ENCODE results near the gene DUSP5.
A peak's percentile ranks its signal among the peaks of the same experiment; 100 is the strongest.

Gene DUSP5

DNA sequence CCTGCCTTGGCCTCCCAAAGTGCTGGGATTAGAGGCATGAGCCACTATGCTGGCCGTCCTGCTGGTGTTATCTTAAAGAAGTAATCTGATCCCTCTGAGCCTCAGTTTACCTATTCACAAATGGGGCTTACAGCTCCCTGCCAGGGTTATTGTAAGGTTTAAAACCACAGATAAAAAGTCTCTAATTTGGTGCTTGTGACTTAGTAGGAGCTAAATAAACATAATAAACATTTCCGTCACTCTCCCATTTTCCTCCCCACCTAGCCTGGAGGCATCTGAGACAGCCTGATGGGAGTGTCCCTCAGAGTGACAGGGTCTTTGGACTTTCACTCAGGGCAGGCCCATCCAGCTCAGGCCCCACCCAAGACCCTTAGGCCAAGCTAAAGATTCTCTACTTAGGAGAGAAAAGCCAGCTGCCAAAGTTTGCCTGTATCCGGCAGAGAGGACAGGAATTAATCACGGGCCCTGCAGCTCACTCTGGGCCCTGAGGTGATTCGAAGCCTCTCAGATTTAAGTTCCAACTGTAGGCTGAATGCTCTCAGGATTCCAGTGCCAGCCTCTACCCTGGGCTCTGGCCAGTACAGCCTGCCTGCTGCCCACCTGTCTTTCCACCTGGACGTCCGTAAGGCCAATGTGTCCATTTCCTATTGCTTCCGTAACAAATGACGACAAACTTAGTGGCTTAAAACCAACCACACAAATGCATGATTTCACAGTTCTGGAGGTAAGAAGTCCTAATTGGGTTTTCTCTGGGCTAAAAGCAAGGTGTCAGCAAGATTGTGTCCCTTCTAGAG is 21.8 kb upstream of the DUSP5 start:
- DNase-seq (ENCODE audit: low read depth, low spot score), result no peak

DNA sequence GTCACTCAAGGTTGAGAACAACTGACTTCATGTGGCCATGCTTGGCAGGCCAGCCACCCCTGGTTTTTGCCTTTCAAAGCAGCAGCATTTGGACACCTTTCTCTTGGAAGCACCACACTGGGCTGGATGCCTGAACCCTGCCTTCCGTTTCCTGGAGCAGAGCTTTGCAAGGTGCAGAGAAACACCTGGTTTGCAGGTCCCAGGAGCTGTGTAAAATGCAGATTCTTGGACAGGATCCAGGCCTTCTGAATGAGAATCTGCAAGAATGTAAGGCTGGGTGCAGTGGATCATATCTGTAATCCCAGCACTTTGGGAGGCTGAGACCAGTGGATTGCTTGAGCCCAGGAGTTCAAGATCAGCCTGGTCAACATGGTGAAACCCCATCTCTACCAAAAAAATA is 18.0 kb upstream of the DUSP5 start:
- DNase-seq (ENCODE audit: low read depth, low spot score), result no peak
- no peak overlapping the region for H3K27ac ChIP-seq

More for the DNA sequence above, 21.8 kb upstream of the DUSP5 start:
- no peak overlapping the region for H3K27ac ChIP-seq

DNA sequence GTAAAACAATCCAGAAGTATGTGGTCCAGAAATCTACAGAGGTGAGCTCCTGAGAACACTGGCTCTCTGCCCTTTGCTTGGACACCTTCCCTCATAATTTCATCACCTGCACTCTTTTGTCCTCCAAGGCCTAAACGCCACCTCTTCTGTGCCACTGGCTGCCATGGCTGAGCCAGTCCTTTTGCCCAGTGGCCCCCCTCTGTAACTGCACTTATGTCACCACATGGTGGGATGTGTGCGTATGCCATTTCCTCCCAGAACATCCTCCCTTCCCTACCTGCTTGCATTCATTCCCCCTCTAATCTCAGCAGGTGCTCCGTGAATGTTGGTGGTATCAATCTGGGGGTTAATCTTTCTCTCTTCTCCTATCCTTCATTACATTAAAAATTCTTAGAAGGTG is 17.3 kb upstream of the DUSP5 start:
- no peak overlapping the region for H3K27ac ChIP-seq
- no peak for DNase-seq (ENCODE audit: low read depth, low spot score)

DNA sequence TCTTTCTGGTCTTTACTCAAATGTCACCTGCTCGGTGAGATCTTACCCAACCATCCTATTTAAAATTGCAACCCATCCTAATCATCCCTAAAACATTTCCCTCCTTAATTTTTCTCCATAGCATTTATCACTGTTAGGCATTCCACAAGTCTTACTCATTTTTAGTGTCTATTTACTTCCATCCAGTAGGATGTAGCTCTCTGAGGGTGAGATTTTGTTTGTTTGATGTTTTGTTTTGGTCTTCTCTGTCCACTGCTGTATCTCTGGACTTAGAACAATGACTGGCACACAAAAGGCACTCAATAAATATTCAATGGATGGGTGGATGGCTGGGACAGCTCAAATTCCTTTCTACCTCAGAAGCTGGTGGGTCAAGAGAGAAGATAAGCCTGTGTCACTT is 15.8 kb upstream of the DUSP5 start:
- DNase-seq (ENCODE audit: low read depth, low spot score), result no peak
- H3K27ac ChIP-seq, result no peak overlapping the region

DNA sequence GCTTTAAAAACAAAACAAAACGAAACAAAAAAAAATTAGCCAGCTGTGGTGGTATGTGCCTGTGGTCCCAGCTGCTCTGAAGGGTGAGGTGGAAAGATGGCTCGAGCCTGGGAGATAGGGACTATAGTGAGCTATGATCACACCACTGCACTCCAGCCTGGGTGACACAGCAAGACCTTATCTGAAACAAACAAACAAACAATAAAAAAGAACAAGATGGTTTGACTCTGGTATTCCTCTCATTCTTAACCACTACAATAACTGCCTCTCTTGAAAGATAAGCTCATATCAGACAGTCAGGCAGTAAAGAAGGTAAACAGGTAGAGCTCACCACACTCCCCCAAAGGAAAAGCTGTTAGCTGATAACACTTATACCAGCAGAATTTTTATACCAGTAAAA is 14.1 kb upstream of the DUSP5 start:
- no peak overlapping the region for H3K27ac ChIP-seq
- no peak for DNase-seq (ENCODE audit: low read depth, low spot score)

DNA sequence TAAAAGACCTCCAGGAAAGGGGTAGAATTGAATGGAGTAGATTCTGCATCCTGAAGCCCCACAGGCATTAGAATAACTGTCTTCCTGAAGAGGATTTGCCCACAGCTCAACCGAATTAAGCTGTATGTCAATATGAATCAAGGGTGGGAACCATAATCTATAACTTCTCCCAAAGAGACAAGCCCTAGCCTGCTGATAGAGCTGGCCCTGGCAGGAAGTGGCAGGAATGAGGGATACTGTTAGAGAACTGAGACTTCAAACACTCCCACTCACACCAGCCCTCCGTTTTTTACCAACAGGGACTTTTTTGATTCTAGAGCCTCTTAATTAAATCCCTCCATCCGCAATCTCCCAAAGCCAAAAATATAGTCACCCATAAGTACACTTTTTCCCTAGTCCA is 12.2 kb upstream of the DUSP5 start:
- H3K27ac ChIP-seq, result peak overlapping the region; percentile 7
- no peak for DNase-seq (ENCODE audit: low read depth, low spot score)

DNA sequence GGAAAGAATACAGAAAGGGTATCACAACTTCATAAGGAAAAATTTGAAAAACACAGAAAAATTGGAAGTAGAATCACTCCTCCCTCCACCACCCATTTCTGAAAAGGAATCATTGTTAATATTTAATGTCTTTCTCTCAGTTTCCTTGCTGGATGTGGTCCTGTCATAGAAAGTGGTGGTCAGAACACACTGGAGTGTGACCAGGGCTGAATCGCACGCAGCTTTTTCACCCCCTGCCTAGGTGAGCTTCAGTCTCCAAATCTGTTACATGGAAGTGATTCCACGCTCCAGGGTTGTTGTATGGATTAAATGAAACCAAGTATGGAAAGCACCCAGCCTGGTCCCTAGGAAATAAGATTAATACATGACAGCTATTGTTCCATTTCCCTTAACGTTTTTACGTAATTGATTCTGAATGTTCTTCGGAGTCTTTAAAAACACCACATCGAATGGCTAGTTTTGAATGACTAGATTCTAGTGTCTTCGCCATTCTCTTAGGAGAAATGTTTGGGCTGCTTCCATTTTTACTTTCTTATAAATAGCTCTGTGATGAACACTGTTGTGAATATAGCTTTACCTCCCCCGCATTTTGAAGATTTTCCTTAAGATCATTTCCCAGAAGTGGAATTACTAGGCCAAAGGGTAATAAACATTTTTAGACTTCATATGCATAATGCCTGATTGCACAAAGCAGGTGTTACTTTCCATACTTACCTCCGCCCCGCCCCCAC is 10.9 kb upstream of the DUSP5 start:
- no peak for DNase-seq (ENCODE audit: low read depth, low spot score)
- H3K27ac ChIP-seq, result peak overlapping the region; percentile 53

DNA sequence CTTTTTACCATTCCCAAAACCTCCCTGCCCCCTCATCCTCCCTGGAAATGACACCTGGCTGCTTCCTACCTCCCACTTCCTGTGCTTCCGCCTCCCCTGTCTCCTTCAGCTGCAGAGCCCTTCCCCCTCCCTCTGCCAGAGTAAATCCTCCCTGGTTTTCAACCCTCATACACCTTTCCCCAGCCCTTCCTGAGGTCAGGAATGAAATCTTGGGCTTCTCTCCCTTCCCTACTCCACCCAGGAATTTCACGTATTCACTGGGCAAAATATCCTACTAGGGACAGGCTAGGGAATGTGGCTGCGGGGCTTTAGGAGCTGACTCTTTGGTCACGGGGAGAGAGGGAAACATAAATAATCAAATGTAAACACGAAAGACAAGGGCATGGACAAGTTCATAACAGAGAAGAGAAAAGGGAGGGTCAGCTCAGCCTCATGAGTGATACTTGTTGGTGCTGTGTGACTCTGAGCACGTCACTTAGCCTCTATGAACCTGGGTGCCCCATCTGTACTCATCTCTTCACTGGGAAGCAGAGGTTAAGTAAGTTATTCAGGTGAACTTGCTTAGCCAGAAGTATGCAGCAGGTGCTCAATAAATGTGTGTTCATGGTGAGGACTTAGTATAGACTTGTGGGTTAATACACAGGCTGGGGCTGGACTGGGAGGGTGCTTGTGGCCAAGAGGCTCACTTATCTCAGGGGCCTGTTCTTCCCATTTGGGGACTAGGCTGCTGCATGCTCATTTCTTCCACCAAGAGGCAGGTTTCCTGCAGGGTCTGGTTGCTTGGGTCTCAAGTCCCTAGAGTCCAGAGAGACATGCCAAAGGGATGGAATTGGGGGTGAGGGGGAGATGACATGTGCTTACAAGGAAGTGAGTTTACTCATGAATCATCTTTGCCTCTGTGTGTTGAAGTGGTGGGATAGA is 10.0 kb upstream of the DUSP5 start:
- peak overlapping the region; percentile 53 for H3K27ac ChIP-seq
- no peak for DNase-seq (ENCODE audit: low read depth, low spot score)

DNA sequence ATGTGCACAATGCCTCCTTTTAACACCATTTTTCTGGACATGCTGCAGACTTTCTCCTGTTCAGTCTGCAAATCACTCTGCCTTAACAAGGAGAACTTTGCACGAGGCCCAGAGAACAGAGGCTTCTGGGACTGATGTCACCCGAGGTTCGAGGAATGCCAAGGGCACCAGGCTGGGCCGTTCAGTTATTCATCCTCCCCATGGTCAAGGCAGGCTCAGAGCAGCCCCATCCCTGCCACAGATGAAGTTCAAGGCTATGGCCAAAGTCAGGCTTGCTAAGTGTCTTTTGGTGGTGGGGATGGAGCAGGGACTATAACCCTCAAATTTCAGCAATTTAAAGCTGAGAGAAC is 9.4 kb upstream of the DUSP5 start:
- no peak for DNase-seq (ENCODE audit: low read depth, low spot score)
- H3K27ac ChIP-seq, result peak overlapping the region; percentile 53

DNA sequence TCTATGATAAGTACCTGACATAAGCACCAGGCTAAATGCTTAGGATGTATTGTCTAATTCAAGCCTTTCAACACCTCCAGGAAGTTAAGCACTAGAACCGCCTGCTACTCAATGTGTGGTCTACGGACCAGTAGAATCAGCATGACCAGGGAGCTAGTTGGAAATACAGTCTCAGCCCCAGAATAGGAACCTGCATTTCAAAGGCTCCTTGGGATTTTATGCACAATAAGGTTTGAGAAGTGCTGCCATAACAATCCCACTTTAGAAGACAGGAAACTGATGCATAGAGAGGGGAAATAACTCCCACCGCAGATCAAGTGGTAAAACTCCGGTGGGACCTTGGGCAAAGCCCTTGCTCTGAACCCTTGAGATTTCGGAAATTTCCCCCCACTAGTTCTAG is 8.8 kb upstream of the DUSP5 start:
- H3K27ac ChIP-seq, result peak overlapping the region; percentile 53
- no peak for DNase-seq (ENCODE audit: low read depth, low spot score)

DNA sequence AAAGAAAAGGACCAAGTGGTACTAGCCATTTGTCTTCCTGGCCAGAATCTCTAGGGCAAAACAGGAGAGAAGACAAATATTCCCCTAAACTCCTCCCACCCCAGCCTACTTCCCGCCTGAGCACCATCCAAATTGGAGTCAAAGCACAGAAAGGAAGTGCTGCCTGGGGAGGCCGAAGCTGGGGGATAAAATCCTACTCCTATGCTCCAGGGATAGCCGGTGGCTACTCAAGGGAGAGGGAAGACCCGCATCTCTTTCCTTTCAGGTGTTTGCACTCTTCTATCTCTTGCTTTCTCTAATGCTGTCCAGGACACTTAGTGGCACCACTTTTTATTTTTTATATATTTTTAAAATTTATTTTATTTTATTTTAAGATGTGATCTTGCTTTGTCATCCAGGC is 7.1 kb upstream of the DUSP5 start:
- H3K27ac ChIP-seq, result peak overlapping the region; percentile 96
- no peak for DNase-seq (ENCODE audit: low read depth, low spot score)

DNA sequence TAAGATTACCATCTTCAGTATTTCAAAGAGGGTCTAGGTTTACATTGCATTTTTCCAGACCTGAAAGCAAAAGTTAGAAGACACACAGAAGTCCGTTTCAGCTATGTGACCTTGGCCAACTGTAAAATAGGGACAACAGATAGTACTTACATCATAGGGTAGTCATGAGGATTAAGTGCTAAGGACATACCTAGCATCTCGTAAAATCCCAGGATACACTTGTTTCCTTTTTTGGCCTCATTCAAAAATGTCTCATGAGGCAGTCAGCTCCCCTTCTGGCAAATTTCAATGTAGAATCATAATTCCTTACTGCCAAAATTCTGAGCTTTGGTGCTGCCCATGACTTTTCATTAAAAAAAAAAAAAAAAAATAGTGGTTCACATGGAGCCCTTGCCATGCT is 6.4 kb upstream of the DUSP5 start:
- peak overlapping the region; percentile 96 for H3K27ac ChIP-seq
- DNase-seq (ENCODE audit: low read depth, low spot score), result no peak

DNA sequence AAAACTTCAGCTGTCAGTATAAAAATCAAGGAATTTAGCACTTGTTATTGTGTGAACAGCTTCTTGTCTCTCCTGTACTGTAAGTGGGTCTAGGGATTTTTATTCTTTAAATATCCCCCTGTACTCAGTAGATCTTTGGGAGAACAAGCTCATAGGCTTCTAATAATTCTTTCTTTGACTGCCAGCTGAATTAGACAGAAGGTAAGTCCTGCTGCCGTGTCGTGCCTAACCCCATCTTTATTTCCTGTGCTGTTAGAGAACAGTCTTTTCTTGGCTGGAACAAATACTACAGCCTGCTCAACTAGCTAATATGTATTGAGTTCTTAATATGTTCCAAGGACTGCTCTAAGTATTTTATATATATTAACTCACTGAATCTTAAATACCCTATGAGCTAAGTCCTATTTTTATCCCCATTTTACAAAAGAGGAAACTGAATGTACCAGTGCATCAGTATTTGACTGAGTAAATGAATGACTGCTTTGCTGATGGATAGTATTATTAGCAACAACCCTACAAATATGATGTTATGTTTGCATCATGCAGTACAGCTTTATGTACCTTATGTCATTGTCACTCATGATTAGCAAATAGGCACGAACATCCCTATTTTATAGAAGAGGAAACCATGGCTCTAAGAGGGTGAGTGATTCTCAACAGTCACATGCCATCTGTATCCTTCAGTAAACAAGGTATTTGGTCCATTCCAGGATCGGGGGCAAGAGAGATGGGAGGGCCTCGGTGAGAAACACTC is 5.5 kb upstream of the DUSP5 start:
- DNase-seq (ENCODE audit: low read depth, low spot score), result no peak
- H3K27ac ChIP-seq, result peak overlapping the region; percentile 96

DNA sequence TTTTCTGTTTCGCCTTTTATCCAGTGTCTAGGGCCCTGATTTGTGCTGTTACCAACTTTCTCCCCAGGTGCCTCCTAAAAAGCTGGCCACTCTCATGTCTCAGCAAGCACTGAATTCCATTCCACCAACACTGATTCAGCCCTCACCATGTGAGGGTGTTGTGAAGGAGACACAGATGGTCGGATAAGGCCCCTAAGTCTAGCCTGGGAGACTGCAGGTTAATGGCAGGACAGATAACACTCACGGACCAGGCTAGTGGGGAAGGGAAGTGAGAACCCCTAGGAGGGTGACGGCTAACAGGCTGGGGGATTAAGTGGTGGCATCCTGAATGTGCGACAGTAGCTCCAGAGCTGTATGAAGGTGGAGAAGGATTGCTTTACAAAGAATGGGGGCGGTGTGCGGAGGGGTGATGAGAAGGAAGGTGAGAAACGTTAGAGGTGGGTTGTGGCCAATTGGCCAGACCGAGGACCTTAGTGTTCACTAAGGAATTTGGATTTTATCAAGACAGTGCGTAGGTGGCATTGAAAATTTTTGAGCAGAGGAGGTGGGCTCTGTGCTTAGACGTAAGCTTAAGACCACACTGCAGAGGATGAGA is 3.8 kb upstream of the DUSP5 start:
- H3K27ac ChIP-seq, result peak overlapping the region; percentile 96
- DNase-seq (ENCODE audit: low read depth, low spot score), result peak; percentile 45

DNA sequence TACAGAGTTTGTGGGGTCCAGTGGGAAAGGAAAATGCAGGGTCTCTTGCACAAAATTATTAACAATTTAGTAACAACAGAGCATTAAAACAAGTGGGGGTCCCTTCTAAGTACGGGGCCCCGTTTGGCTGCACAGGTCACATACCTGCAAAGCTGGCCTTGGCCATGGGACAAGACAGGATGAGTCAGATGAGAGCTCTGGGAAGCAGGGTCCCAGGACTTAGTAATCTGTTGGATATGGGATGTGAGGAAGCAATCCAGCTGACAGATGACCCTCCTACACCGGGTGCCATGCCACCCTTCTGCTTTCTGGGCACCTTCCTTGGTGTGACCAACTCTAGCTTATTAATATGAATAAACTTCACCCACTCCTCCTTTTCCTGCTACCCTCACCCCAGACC is 3.2 kb upstream of the DUSP5 start:
- DNase-seq (ENCODE audit: low read depth, low spot score), result no peak
- peak overlapping the region; percentile 96 for H3K27ac ChIP-seq

DNA sequence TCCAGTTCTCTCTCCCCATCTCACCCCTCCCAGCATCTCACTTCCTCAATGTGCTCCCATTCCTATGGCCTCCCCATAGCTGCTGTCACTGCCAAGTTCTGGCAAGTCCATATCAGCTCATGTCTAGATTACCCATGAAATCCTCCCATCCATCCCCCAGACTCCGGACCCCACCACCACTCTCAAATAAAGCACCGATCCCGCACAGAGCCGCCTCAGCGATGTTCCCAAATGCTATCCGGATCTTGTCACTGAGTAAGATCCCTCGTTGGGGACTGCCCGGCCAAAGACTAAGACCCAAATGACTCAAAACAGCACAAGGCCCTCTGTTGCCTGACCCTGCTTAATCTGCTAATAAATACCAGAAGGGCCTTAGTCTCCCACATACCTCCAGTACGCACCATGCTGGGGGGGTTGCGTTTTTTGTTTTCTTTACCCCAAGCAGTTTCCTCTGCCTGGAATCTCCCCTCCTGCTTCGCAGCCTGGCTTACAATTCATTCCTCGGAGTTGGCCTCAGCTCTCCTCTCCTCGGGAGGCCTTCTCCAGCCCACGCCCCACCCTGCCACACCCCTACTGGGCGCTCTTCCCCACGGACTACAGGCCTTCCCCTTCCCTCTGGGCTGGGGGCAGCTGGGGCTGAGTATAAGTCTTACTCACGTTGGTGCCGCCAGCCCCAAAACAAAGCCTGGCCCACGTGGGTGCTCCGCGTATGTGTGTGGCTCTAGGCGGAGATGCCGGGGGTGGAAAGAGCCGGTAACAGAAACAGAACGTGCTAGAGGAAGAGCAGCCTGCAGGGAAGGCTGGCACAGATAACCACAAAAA is 1.8 kb upstream of the DUSP5 start:
- DNase-seq (ENCODE audit: low read depth, low spot score), result no peak
- H3K27ac ChIP-seq, result peak overlapping the region; percentile 96

DNA sequence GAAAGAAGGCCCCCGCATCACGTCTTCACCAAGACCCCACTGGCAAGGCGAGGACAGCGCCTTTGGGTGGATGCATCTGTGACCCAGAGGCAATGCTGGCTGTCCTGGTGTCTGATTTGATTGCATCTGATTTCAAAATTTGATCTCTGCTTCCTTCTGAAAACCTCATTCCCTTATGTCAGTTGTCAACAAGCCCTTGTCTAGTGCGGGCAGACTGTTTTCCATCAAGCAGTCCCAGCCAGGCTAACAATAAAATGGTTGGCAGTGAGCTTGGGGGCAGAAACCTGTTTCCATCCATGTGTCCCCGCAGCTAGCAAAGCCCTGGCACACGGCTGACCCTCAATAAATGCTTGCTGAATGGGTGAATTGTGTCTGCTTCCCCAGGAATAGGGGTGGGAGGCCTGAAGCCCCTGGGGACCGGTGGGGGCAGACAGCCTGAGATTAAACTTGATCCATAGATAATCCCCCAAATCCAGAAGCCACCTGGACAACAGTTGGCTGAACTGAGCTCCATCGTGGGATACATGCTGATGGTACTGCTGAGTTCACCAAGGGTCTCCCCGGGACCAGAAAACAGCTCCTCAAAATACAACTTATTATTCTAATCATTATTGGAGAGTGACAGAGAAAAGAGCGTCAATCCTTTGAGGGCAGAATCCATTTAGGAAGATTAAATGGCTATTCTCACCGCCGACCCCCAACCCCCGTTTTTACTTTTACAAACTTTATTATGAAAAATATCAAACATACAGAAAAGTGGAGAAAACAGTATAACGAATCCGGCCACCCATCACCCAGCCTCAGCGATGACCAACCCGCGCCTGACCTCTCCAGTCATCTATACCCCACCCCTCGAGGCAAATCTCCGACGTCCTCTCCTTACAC is 912 bp upstream of the DUSP5 start:
- no peak for DNase-seq (ENCODE audit: low read depth, low spot score)
- H3K27ac ChIP-seq, result peak overlapping the region; percentile 96

Data from epithelial cell of prostate (primary cell).